Measurements from ENCODE around the gene ASZ1. TPM values are rescaled to one million over a fixed set of nuclear protein-coding genes. Genes with fewer than 3 reads are reported as not detected.

Gene ASZ1
- total RNA-seq, 1 experiment from 2014 or later = not detected

DNA sequence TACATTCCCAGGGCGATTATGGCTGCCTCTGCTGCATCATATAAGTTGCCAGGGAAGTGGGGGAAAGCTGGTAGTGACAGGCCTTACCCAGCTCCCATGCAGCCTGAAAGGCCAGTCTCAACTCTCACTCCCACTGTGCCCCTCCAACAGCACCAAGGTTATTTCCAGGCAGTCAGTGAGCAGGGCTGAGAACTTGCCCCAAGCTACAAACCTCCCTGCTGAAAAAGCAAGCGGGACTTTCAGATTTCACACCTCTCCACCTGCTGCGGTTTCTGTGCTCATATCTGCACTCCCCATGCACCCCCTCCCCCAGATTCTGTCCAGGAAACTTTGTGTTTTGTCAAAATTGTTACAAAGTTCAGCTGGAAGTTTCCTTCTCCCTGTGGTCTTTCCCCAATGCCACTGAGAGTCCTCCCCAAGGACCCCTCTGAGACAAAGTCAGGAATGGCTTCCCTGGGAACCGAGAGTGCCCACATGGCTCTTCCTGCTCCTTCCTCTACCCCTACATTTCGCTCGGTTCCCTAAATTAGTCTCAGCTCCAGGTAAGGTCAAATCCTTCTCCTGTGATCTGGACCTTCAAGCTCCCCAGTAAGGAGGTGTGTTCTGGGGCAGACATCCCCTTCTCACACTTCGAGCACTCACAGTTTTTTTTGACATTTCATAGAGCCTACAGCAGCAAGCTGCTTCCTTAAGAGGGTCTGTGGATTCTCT lies 79.2 kb downstream of the ASZ1 start:
- no peaks in the 10 kb centered on the region for H3K27me3 ChIP-seq (ENCODE audit: insufficient read depth, low read length)

More for the DNA sequence above, 79.2 kb downstream of the ASZ1 start:
- Histone ChIP-seq H3K4ac (ENCODE audit: low read depth, low read length) (no peak overlapping the region), H4K91ac (ENCODE audit: insufficient read length, low read depth, low read length) (no peak overlapping the region), H3T11ph (ENCODE audit: low read length) (no peak overlapping the region), H3K23me2 (ENCODE audit: insufficient read length, low read depth, low read length, poor library complexity, severe bottlenecking) (no peaks in the 10 kb centered on the region), H4K20me1 (ENCODE audit: control insufficient read depth, insufficient read depth, insufficient read length) (no peaks in the 10 kb centered on the region), H3K18ac (ENCODE audit: insufficient read length, low read depth, low read length) (no peak overlapping the region), H2BK5ac (ENCODE audit: insufficient read length, low read length) (no peak overlapping the region), H2BK120ac (ENCODE audit: low read depth, low read length, poor library complexity, severe bottlenecking) (no peak overlapping the region), H2BK15ac (ENCODE audit: low read depth, low read length) (no peak overlapping the region), H4K8ac (replicated peaks; ENCODE audit: insufficient read length, low read depth, low read length) (no peak overlapping the region), H2BK12ac (ENCODE audit: insufficient read length, low read depth, low read length) (no peak overlapping the region), H3K27ac (ENCODE audit: insufficient read length, low read depth, low read length) (no peak overlapping the region), H3K23ac (ENCODE audit: insufficient read length, low read depth, low read length) (no peak overlapping the region), H4K5ac (ENCODE audit: insufficient read length, low read depth, low read length) (no peak overlapping the region), H3K4me2 (ENCODE audit: insufficient read depth, insufficient read length, low read length) (no peak overlapping the region), H3K56ac (ENCODE audit: insufficient read length, low read depth, low read length) (no peak overlapping the region), H3K4me1 (ENCODE audit: insufficient read depth, low read length) (no peaks in the 10 kb centered on the region), H2AK5ac (ENCODE audit: insufficient read length, low read length) (no peak overlapping the region), H2AFZ (ENCODE audit: low read length) (no peak overlapping the region), H3K79me2 (ENCODE audit: insufficient read depth, low read length) (no peaks in the 10 kb centered on the region), H3K9me3 (ENCODE audit: control insufficient read depth, low read depth, low read length) (no peaks in the 10 kb centered on the region), H3K79me1 (ENCODE audit: insufficient read depth, low read depth, low read length, poor library complexity, severe bottlenecking) (no peaks in the 10 kb centered on the region), H3K9ac (ENCODE audit: extremely low read depth, insufficient read length, low read length) (no peak overlapping the region), H2BK20ac (ENCODE audit: low read depth, low read length, poor library complexity, severe bottlenecking) (no peak overlapping the region), H3K14ac (ENCODE audit: insufficient read depth, low read length) (no peak overlapping the region)
- TF ChIP-seq, protein P1, sequence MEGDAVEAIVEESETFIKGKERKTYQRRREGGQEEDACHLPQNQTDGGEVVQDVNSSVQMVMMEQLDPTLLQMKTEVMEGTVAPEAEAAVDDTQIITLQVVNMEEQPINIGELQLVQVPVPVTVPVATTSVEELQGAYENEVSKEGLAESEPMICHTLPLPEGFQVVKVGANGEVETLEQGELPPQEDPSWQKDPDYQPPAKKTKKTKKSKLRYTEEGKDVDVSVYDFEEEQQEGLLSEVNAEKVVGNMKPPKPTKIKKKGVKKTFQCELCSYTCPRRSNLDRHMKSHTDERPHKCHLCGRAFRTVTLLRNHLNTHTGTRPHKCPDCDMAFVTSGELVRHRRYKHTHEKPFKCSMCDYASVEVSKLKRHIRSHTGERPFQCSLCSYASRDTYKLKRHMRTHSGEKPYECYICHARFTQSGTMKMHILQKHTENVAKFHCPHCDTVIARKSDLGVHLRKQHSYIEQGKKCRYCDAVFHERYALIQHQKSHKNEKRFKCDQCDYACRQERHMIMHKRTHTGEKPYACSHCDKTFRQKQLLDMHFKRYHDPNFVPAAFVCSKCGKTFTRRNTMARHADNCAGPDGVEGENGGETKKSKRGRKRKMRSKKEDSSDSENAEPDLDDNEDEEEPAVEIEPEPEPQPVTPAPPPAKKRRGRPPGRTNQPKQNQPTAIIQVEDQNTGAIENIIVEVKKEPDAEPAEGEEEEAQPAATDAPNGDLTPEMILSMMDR (conservative IDR thresholded peaks at IDR 0.05) = no peak
- no peak for DNase-seq
- no CpG with 5 or more reads among the region's 7 CpGs for WGBS (ENCODE audit: extremely low coverage, insufficient read length, low lambda C conversion rate)
- Mint-ChIP-seq H3K36me3 (ENCODE audit: insufficient read depth in 1 of 3, low read depth in 3 of 3) (no peaks in the 10 kb centered on the region), H3K4me1 (peaks cover 7 to 9% of the 10 kb centered on the region in 2 experiments), H3K27ac (peak overlapping the region in 1 of 3 experiments; percentile 32; a peak in 1 of 7 replicates), H3K9me3 (no peaks in the 10 kb centered on the region), H3K27me3 (ENCODE audit: low read depth) (peaks cover 8% of the 10 kb centered on the region), H3K4me3 (no peak overlapping the region)
